Activated CD8-positive, alpha-beta memory T cell treated with anti-CD3 and anti-CD28 coated beads, Interleukin-2, amount 10 ng/mL, durations not matched to agents 7 days and 5 days (primary cell): Measurements from ENCODE around the gene EML6. TPM values are rescaled to one million over a fixed set of nuclear protein-coding genes. Genes with fewer than 3 reads are reported as not detected.

Experiments used
- ATAC-seq: fragments of 150-1000 bp; cut with Tn5 transposase; one replicate; pipeline ENCODE4 v1.10.0; 2021; ENCODE audit warnings: moderate library complexity
- CTCF ChIA-PET: fragments of 350-600 bp; sonication (Branson Sonifier 250); formaldehyde crosslinking; loops from one replicate; lab custom pipeline; 2021; ENCODE audit warnings: antibody characterized with exemption; lab: Charles Lee
- DNase-seq: peaks from one replicate; pipeline ENCODE4 v3.0.0-alpha.2; 2020
- H3K27ac Mint-ChIP-seq: one replicate; pipeline ENCODE4 v1.8.0; 2021; ENCODE audit warnings: mild to moderate bottlenecking, mixed read lengths
- H3K27me3 Mint-ChIP-seq: one replicate; pipeline ENCODE4 v1.8.0; 2021; ENCODE audit warnings: mixed read lengths
- H3K36me3 Mint-ChIP-seq: one replicate; pipeline ENCODE4 v1.8.0; 2021; ENCODE audit warnings: mild to moderate bottlenecking, mixed read lengths
- H3K4me1 Mint-ChIP-seq: one replicate; pipeline ENCODE4 v1.8.0; 2021; ENCODE audit warnings: mixed read lengths
- H3K4me3 Mint-ChIP-seq: one replicate; pipeline ENCODE4 v1.8.0; 2021; ENCODE audit warnings: mild to moderate bottlenecking, moderate library complexity, mixed read lengths
- H3K9me3 Mint-ChIP-seq: one replicate; pipeline ENCODE4 v1.8.0; 2022; ENCODE audit warnings: low read depth, mixed read lengths
- total RNA-seq, 2 experiments: library from RNA; stranded (reverse); gene quantifications; one replicate each; pipeline ENCODE4 v1.2.3, GENCODE V29; 2021

EML6 gene
- total RNA-seq, 2 experiments from 2014 or later = 1.5 to 3.1 TPM

DNA sequence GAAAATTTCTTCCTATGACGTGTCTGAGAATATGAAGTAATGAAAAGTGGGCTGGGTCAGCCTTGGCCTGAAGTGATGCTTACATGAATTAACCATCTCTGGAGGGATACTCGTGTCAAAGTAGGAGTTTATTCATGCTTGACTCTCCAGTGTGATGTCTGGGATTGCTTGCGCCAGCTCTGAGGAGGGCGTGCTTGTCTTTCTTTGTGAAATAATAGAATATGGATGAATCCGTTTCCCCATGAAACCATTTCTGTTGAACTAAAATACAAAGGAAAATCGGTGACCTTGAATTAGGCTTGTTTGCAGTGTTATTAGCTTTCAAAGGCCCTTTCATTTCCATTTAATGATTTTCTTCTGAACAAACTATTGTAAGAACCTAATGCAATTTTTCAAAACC, 77.9 kb downstream of the EML6 start:
- Mint-ChIP-seq H3K9me3 (no peaks in the 10 kb centered on the region), H3K27ac (no peak overlapping the region), H3K4me1 (peaks cover 4% of the 10 kb centered on the region), H3K36me3 (no peaks in the 10 kb centered on the region), H3K4me3 (no peak overlapping the region), H3K27me3 (peaks cover 4% of the 10 kb centered on the region)
- no peak for DNase-seq
- no peak for ATAC-seq
- CTCF ChIA-PET = no interaction called here

DNA sequence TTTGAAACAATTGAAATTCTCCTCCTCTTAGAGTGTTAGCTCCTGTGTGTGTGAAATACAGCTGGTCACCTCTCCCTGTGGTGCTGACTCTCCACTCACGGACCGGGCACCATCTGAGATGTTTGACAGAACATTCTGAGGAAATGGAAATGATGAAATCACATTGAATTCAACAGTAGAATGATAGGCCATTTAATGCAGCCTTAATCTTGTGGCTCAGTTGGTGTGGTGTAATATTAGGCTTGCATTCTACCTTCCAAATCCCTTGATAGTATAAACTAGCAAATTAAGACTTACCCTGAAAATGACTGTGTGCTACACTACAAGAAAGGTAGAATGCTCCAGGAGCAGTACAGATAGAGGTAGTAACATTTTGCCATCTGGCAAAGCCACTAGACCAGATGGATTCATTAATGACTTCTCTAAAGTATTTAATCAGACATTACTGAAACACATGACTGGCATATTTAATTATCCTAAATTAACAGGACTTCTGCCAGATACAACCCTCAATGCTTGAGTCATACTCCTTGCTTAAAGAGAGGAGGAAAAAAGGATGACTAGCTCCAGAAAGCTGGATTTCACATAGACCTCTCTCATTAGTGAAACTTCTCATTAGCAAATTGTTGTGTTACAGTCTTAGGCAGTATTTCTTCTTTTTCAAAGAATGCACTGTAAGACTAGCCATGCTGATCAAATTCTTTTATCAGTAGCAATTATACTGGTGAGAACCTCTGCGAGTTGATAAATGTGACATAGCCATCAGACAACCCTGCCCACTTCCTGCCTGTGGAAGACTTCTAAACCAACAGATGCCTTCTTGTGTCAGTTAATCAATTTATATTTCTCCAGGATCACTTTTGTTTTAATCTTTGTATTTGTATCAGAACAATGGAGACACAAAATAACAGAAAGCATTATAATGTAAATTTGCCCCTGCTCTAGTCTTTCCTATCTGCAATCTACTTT, 80.6 kb downstream of the EML6 start:
- H3K4me1 Mint-ChIP-seq = peaks cover 4% of the 10 kb centered on the region
- ATAC-seq = no peak

DNA sequence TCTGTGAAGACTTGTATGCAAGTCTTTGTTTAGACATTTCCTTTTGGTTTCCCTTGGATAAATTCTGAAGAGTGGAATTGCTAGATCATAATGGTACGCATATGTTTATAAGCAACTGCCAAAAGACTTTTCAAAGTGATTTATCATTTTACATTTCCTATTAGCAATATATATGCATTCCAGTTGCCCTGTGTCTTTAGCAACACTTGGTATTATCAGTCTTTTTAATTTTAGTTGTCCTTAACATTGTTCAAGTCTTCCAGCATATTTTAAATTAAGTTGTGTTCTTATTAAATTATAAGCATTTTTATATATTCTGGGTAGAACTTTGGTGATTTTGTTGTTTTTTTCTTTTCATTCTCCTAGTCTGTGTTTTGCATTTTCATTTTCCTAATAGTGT, 81.8 kb downstream of the EML6 start:
- no peak for ATAC-seq
- peaks cover 4% of the 10 kb centered on the region for H3K4me1 Mint-ChIP-seq
- DNase-seq = no peak
- H3K4me3 Mint-ChIP-seq = no peak overlapping the region
- no peaks in the 10 kb centered on the region for H3K9me3 Mint-ChIP-seq
- H3K27ac Mint-ChIP-seq = no peak overlapping the region
- H3K27me3 Mint-ChIP-seq = peaks cover 13% of the 10 kb centered on the region
- CTCF ChIA-PET = no interaction called here
- H3K36me3 Mint-ChIP-seq = no peaks in the 10 kb centered on the region

More for the DNA sequence above, 80.6 kb downstream of the EML6 start:
- Mint-ChIP-seq H3K27ac (no peak overlapping the region), H3K36me3 (no peaks in the 10 kb centered on the region), H3K4me3 (no peak overlapping the region), H3K27me3 (peaks cover 8% of the 10 kb centered on the region), H3K9me3 (no peaks in the 10 kb centered on the region)
- no peak for DNase-seq
- CTCF ChIA-PET = no interaction called here

DNA sequence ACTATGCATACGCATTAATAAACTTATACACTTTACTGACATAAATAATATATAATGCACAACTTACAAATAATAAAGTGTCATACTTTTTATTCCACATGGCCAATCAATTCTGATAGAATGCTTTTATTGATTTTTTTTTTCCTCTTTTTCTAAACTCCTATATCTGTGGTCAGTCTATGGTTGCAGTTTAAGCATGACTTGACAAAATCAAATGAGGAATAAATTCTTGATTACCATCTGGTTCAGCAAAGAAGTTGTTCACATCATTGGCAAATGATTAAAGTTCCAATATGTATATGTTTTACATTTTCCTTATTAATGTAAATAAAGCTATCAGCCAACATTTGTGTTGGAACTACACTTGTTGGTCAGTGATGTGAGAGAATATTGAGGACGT, 83.5 kb downstream of the EML6 start:
- no peak overlapping the region for H3K4me3 Mint-ChIP-seq
- peaks cover 4% of the 10 kb centered on the region for H3K4me1 Mint-ChIP-seq
- CTCF ChIA-PET = no interaction called here
- peaks cover 13% of the 10 kb centered on the region for H3K27me3 Mint-ChIP-seq
- no peak overlapping the region for H3K27ac Mint-ChIP-seq
- ATAC-seq = no peak
- DNase-seq = no peak
- no peaks in the 10 kb centered on the region for H3K36me3 Mint-ChIP-seq
- no peaks in the 10 kb centered on the region for H3K9me3 Mint-ChIP-seq

DNA sequence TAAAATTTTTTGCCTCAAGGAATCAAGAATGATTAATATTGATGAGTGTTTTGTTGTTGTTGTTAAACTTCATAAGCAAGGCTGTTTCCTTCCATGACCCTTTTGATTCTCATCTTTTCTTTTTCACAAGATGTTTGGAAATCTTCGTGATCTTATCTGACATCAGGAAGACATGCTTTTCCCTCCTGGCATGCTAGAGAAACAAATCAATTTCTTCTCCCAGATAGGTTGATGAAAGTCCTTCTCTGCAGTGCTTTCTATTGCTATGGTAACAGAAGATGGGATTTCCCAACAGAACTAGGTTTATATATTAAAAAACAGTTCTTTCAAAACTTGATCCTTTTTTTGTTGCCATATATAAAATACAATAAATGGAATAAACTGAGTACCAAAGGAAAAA, 85.2 kb downstream of the EML6 start:
- no peak for ATAC-seq
- Mint-ChIP-seq H3K4me1 (peaks cover 4% of the 10 kb centered on the region), H3K27ac (no peak overlapping the region), H3K27me3 (peaks cover 14% of the 10 kb centered on the region), H3K9me3 (no peaks in the 10 kb centered on the region), H3K36me3 (no peaks in the 10 kb centered on the region), H3K4me3 (no peak overlapping the region)
- CTCF ChIA-PET = no interaction called here
- no peak for DNase-seq

DNA sequence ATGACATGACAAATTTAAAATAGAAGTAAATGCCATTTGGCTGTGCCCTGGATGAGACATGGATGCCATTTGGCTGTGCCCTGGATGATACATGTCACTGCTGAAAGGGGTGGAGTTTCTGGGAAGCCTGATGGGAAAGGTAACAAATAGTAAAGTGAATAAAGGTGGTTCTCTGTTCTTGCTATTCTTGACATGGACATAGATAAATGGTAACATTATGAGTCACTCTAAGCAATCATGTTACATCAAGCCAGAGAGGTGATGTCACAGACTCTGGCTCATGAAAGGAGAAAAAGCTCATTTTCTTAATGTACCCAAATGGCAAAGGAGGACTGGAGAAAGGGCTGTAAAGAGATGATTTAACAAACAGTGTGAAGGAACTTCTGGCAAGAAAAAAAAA, 86.4 kb downstream of the EML6 start:
- Mint-ChIP-seq H3K27ac (no peak overlapping the region), H3K4me3 (no peak overlapping the region), H3K27me3 (peaks cover 23% of the 10 kb centered on the region), H3K9me3 (no peaks in the 10 kb centered on the region), H3K36me3 (no peaks in the 10 kb centered on the region), H3K4me1 (no peaks in the 10 kb centered on the region)
- ATAC-seq (no peak), DNase-seq (no peak)
- CTCF ChIA-PET = no interaction called here

DNA sequence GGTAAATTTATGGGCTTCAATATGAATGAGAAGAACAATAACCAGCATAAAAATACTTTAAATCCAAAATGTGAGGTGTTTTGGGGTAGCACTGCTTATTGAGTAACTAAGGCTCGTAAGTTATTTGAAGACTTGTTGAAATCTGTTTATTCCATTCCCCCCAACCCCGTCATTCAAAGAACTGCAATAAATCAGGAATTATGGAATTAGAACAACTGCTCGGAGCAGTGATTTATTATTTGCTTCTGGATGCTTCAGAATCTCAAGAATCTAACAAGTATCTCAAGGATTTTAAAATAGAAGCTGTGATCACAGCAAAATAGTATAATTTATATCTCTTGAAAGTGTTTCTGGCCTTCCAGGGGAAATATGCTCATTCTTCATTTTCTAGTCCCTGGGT, 86.8 kb downstream of the EML6 start:
- DNase-seq (no peak), ATAC-seq (no peak)
- Mint-ChIP-seq H3K4me1 (no peaks in the 10 kb centered on the region), H3K27me3 (peaks cover 21% of the 10 kb centered on the region), H3K27ac (no peak overlapping the region), H3K9me3 (no peaks in the 10 kb centered on the region), H3K4me3 (no peak overlapping the region), H3K36me3 (no peaks in the 10 kb centered on the region)
- CTCF ChIA-PET = no interaction called here

DNA sequence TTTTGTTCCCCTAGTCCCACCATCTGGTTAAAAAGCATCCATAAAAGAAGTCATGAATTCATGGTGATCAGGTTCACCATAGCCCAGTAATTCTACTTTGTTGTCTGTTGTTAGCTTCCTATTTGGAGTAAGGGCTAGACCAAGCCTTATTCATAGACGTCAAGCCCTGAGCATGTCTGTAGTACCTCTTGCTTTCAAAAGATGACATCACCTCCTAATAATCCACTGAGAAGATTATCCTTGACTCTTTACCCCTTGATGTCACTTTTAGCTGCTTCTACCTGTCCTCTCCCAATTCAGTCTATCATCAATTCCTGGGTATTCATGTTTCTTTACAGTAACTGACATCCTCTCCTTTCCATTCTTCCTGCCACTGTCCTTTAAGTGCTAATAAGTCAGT, 90.1 kb downstream of the EML6 start:
- Mint-ChIP-seq H3K27me3 (peaks cover 23% of the 10 kb centered on the region), H3K36me3 (no peaks in the 10 kb centered on the region), H3K4me3 (no peak overlapping the region), H3K4me1 (no peaks in the 10 kb centered on the region), H3K9me3 (no peaks in the 10 kb centered on the region), H3K27ac (no peak overlapping the region)
- DNase-seq (no peak), ATAC-seq (no peak)
- CTCF ChIA-PET = no interaction called here

DNA sequence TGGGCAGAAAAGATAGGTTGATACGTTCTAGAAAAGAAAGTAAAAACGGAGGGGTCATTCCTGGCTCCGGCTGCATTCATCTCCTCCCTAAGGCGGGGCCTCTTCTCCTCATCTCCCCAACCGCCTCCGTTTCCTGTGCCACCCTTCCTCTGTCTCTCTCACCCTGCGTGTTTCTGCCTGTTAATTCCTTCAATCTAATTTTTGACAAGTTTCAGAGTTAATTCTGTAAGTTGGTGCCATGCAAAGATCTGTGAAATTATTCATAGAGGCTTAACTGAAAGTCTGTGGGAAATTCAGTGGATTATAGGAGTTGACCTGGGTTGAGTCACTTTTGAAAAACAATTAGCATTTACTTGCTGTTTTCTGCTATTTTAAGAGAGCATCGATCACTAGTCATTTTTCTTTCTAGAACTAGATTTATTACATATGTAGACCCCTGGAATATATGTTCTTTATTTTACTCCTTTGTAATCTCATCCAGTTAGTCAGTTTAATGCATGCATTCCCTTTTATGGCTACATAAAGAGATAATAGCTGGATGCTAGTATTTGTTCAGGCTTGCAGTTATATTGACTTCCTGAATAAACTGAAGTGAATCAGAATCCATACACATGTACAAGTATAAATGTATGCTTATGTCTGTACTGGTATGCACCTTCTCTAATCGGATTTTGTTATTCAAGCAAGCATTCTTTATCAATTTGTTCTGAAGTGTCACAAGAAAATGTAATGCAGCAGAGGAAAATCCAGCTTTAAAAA, 91.1 kb downstream of the EML6 start:
- DNase-seq (no peak), ATAC-seq (no peak)
- CTCF ChIA-PET = no interaction called here
- Mint-ChIP-seq H3K4me3 (no peak overlapping the region), H3K36me3 (no peaks in the 10 kb centered on the region), H3K4me1 (no peaks in the 10 kb centered on the region), H3K27ac (no peak overlapping the region), H3K27me3 (peaks cover 19% of the 10 kb centered on the region), H3K9me3 (no peaks in the 10 kb centered on the region)

DNA sequence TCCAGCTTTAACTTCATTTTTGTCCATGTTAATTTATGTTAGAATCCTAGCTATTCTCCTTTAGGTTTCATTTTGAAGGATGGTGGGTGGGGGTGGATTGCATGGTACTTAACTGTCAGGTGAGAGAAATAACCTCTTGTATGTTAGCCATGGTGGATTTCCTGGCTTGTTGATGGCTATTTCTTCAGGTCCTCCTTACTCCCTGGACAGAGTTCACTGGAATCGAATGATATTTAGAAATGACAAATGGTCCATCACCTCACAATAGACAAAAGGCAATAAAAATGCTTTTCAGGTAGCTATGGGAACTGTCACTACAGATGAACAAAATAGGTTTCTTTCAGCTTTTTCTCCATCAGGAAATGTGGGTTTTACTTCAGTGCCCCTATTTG, 91.7 kb downstream of the EML6 start:
- Mint-ChIP-seq H3K4me3 (no peak overlapping the region), H3K9me3 (no peaks in the 10 kb centered on the region), H3K36me3 (no peaks in the 10 kb centered on the region), H3K27ac (no peak overlapping the region), H3K4me1 (no peaks in the 10 kb centered on the region), H3K27me3 (peaks cover 16% of the 10 kb centered on the region)
- ATAC-seq (no peak), DNase-seq (no peak)
- CTCF ChIA-PET = no interaction called here

DNA sequence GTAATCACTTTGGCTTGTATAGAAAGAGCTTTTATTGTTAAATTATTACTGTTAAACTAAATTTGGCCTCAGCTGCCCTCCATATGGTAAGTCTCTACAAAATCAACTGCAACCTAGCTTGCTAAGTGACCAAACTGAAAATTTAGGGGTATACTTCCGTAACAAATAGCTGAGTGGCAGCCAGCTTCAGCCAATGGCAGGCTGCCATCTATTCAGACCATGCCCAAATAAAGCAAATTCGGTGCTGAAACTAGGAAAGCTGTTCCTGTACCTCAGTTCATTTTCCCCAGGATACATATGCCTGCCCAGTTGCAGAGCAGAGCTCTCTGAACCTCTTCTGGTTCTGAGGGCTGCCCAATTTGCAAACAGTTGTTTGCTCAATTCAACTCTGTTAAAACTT, 94.8 kb downstream of the EML6 start:
- DNase-seq (no peak), ATAC-seq (no peak)
- H3K4me3 Mint-ChIP-seq = no peak overlapping the region
- no peaks in the 10 kb centered on the region for H3K4me1 Mint-ChIP-seq
- no peaks in the 10 kb centered on the region for H3K36me3 Mint-ChIP-seq
- no peaks in the 10 kb centered on the region for H3K9me3 Mint-ChIP-seq
- H3K27ac Mint-ChIP-seq = no peak overlapping the region
- CTCF ChIA-PET = interaction anchor here (0.9 kb wide), 1 partner anchor 20 kb away, joined by 4 read pairs; no protein-coding TSS in a partner anchor
- peaks cover 32% of the 10 kb centered on the region for H3K27me3 Mint-ChIP-seq

DNA sequence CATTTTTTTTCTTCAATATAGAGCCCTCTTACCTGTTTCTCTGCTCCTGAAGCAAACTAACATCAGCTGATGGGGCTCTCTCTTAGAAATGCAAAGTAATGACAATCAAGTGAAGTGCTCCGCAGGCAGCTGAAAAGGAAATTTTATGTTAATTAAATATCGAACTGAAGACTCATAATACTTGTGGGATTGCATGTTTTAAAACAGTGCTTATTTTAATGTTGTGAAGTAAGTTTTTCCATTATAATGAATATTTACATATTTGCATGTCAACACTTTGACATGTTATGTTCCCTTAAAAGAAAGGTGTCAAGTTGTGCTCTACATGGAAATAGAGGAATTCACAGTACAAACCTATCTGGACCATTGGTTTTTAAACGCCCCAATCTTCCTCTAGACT, 97.1 kb downstream of the EML6 start:
- Mint-ChIP-seq H3K27ac (no peak overlapping the region), H3K27me3 (peaks cover 36% of the 10 kb centered on the region)
- CTCF ChIA-PET = no interaction called here

DNA sequence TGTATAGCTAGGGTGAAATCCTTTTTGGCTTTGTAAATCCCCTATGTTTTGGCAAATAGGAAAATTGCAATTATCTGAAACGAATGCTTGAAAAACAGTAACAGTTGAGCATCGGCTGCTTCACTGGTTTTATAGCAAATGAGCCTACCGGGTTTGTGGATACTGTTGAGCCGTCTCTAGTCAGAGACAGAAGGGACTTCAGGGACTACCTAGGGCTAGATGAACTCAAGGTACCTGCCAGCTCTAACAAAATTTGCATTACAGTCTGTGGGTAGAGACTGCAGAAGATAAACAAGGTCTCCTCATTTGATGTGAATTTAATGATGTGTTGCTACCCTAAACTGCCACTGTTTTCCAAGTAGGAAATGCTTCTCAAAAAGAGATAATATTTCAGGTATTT, 101.1 kb downstream of the EML6 start:
- Mint-ChIP-seq H3K27me3 (peaks cover 43% of the 10 kb centered on the region), H3K9me3 (no peaks in the 10 kb centered on the region), H3K4me3 (no peak overlapping the region), H3K36me3 (no peaks in the 10 kb centered on the region), H3K4me1 (no peaks in the 10 kb centered on the region), H3K27ac (no peak overlapping the region)
- ATAC-seq = no peak
- no peak for DNase-seq
- CTCF ChIA-PET = no interaction called here

More for the DNA sequence above, 97.1 kb downstream of the EML6 start:
- H3K9me3 Mint-ChIP-seq = no peaks in the 10 kb centered on the region
- DNase-seq (no peak), ATAC-seq (no peak)
- H3K36me3 Mint-ChIP-seq = no peaks in the 10 kb centered on the region
- no peak overlapping the region for H3K4me3 Mint-ChIP-seq
- no peaks in the 10 kb centered on the region for H3K4me1 Mint-ChIP-seq

DNA sequence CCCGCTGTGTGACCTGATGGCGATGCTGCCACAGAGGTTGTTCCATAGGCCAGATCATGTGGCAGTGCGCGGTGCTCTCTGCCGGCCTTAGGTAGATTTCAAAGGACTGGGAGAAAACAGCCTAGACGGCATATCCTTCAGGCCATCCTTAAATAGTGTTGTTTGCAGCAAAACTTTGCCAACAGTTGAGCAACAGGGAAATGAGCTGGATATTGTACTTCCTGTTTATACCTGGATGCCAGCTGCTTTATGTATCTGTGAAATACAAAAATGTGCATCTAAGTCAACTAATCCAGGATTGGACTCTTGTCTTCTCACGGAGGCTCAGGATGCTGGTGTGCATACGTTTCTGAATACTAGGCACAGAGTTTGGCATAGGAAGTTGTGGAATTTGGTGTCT, 107.1 kb downstream of the EML6 start:
- Mint-ChIP-seq H3K9me3 (no peaks in the 10 kb centered on the region), H3K4me3 (no peak overlapping the region), H3K27me3 (peaks cover 11% of the 10 kb centered on the region), H3K4me1 (no peaks in the 10 kb centered on the region), H3K36me3 (no peaks in the 10 kb centered on the region), H3K27ac (no peak overlapping the region)
- DNase-seq (no peak), ATAC-seq (no peak)
- CTCF ChIA-PET = interaction anchor here (1.2 kb wide), 1 partner anchor 11 kb away, joined by 3 read pairs; no protein-coding TSS in a partner anchor
